Glutamatergic neuron (in vitro differentiated cells): Measurements from ENCODE around the gene CLEC1A. TPM values are rescaled to one million over a fixed set of nuclear protein-coding genes. Genes with fewer than 3 reads are reported as not detected.

Experiments used
- DNase-seq: peaks from one replicate; pipeline ENCODE4 v3.0.0; 2022
- H3K27ac Mint-ChIP-seq: one replicate; pipeline ENCODE4 v1.8.0; 2020; ENCODE audit warnings: mild to moderate bottlenecking, mixed read lengths, inconsistent platforms; ENCODE audit not compliant: unreplicated experiment
- H3K27me3 Mint-ChIP-seq: one replicate; pipeline ENCODE4 v1.8.0; 2020; ENCODE audit warnings: mild to moderate bottlenecking, moderate library complexity, mixed read lengths, inconsistent platforms; ENCODE audit not compliant: unreplicated experiment
- H3K36me3 Mint-ChIP-seq: one replicate; pipeline ENCODE4 v1.8.0; 2020; ENCODE audit warnings: mild to moderate bottlenecking, mixed read lengths, inconsistent platforms; ENCODE audit not compliant: unreplicated experiment
- H3K4me1 Mint-ChIP-seq: one replicate; pipeline ENCODE4 v1.8.0; 2020; ENCODE audit warnings: mild to moderate bottlenecking, low read depth, mixed read lengths, inconsistent platforms; ENCODE audit not compliant: unreplicated experiment
- H3K4me3 Mint-ChIP-seq: one replicate; pipeline ENCODE4 v1.8.0; 2020; ENCODE audit warnings: mild to moderate bottlenecking, mixed read lengths, inconsistent platforms; ENCODE audit not compliant: unreplicated experiment
- H3K9me3 Mint-ChIP-seq: one replicate; pipeline ENCODE4 v1.8.0; 2020; ENCODE audit warnings: mild to moderate bottlenecking, moderate library complexity, mixed read lengths, inconsistent platforms; ENCODE audit not compliant: unreplicated experiment
- CTCF ChIP-seq: fragments of 200-600 bp; sonication (generic); IDR thresholded peaks from one replicate; pipeline ENCODE4 v1.5.0; 2021; ENCODE audit not compliant: partially characterized antibody, unreplicated experiment
- total RNA-seq: library from RNA; stranded (reverse); fragmentation: NEBNext Ultra II Directional; extraction: Animal tissue kit (Norgen Biotek cat#: 25700); gene quantifications from one replicate; pipeline ENCODE4 v1.2.1, GENCODE V29; 2021; ENCODE audit not compliant: unreplicated experiment

The CLEC1A gene
- total RNA-seq, 1 donor from 2014 or later: not detected

- H3K9me3 Mint-ChIP-seq: peaks cover 2% of the 10 kb centered on the region
- no peak for DNase-seq
Observed at GRCh38 chr12:10088031-10088430, 10.8 kb downstream of the CLEC1A start.

GRCh38 chr12:10086387-10086786 is 12.4 kb downstream of the CLEC1A start:
- peaks cover 18% of the 10 kb centered on the region for H3K36me3 Mint-ChIP-seq

More at GRCh38 chr12:10088031-10088430, 10.8 kb downstream of the CLEC1A start:
- peaks cover 1% of the 10 kb centered on the region for H3K27me3 Mint-ChIP-seq
- no peak overlapping the region for H3K27ac Mint-ChIP-seq
- no peak overlapping the region for H3K4me3 Mint-ChIP-seq
- no peaks in the 10 kb centered on the region for H3K4me1 Mint-ChIP-seq
- TF ChIP-seq CTCF: no peak
- H3K36me3 Mint-ChIP-seq: peaks cover 16% of the 10 kb centered on the region

DNA sequence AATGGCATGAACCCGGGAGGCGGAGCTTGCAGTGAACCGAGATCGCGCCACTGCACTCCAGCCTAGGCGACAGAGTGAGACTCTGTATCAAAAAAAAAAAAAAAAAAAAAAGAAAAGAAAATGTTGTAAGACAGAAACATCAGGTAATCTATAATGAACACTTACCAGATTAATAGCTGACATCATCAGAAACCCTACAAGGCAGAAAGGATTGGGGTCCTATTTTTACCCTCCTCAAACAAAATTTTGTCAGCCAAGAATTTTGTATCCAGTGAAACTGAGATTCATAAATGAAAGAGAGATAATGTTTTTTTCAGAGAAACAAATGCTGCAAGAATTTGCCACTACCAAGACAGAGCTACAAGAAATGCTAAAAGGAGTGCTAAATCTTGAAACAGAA is 14.1 kb downstream of the CLEC1A start:
- Mint-ChIP-seq H3K4me3 (no peak overlapping the region), H3K4me1 (no peaks in the 10 kb centered on the region), H3K27me3 (peaks cover 1% of the 10 kb centered on the region), H3K27ac (no peak overlapping the region), H3K9me3 (peaks cover 5% of the 10 kb centered on the region), H3K36me3 (peaks cover 18% of the 10 kb centered on the region)
- TF ChIP-seq CTCF: no peak
- DNase-seq: no peak

More at GRCh38 chr12:10086387-10086786, 12.4 kb downstream of the CLEC1A start:
- no peak for DNase-seq
- Mint-ChIP-seq H3K4me3 (no peak overlapping the region), H3K27ac (no peak overlapping the region), H3K4me1 (no peaks in the 10 kb centered on the region), H3K9me3 (peaks cover 5% of the 10 kb centered on the region), H3K27me3 (peaks cover 1% of the 10 kb centered on the region)
- no peak for TF ChIP-seq CTCF

DNA sequence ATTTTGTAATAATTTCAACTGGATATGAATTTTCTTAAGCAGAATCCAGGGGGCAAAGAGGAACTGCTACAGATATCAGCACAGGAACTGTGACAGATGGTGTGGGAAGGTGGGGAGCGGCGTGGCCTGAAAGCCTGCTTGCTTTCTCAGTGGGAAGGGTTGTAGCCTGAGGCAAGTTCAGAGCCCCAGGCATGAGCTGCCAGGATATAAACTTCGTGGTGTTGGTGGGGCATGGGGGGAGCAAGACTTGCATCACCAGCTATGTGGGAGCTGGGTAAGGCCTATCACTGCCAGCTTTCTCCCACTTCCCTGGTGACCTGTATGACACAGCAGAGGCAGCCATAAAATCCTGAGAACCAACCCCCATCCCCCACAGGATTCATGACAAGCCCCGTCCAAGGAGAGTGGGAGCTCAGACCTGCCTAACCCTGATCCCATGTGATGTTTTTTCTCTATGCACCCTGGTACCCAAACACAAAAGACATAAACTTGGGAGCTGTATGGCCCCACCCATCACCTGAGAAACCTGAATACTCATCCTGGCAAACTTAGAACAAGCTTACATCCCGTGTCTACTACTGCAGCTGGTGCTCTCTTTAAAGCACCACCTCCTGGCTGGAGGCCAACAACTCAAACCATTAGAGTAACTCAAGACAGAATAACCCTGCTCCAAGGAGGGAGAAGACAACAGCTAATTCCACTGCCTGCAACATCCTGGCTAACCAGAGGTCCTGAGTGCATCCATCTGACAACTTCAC is 16.5 kb downstream of the CLEC1A start:
- peaks cover 8% of the 10 kb centered on the region for H3K4me1 Mint-ChIP-seq
- peaks cover 6% of the 10 kb centered on the region for H3K9me3 Mint-ChIP-seq
- no peak overlapping the region for H3K4me3 Mint-ChIP-seq
- no peak for TF ChIP-seq CTCF
- peaks cover 1% of the 10 kb centered on the region for H3K27me3 Mint-ChIP-seq
- no peak overlapping the region for H3K27ac Mint-ChIP-seq
- peaks cover 18% of the 10 kb centered on the region for H3K36me3 Mint-ChIP-seq
- no peak for DNase-seq

GRCh38 chr12:10075451-10075850 is 23.3 kb downstream of the CLEC1A start:
- H3K9me3 Mint-ChIP-seq: peaks cover 3% of the 10 kb centered on the region
- no peak overlapping the region for H3K27ac Mint-ChIP-seq
- peaks cover 2% of the 10 kb centered on the region for H3K27me3 Mint-ChIP-seq
- no peak overlapping the region for H3K4me3 Mint-ChIP-seq
- DNase-seq: no peak
- peaks cover 8% of the 10 kb centered on the region for H3K4me1 Mint-ChIP-seq
- no peaks in the 10 kb centered on the region for H3K36me3 Mint-ChIP-seq
- no peak for TF ChIP-seq CTCF
